ENCODE data around the gene TNFAIP3. TPM values are rescaled to one million over a fixed set of nuclear protein-coding genes. Genes with fewer than 3 reads are reported as not detected.
A peak's percentile ranks its signal among the peaks of the same experiment; 100 is the strongest.
"Not testable (repeated sequence)": the region's sequence is repeated elsewhere in the genome, so short reads cannot be mapped to it uniquely, and the experiment has no call there.

TNFAIP3 gene
- polyA plus RNA-seq, 12 donors: 10.5 to 31.1 (median 19.3) TPM; not detected in 1

GRCh38 chr6:137843211-137843610, 23.8 kb upstream of the TNFAIP3 start:
- no peak for DNase-seq

DNA sequence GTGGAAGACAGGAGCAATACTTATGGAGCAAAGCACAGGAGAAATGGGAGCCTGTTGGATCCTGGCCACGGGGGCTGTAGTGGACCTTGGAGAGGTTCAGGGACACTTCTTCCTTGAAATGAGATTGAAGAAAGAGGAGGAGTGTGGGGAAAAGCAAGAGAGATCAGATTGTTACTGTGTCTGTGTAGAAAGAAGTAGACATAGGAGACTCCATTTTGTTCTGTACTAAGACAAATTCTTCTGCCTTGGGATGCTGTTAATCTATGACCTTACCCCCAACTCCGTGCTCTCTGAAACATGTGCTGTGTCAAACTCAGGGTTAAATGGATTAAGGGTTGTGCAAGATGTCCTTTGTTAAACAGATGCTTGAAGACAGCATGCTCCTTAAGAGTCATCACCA, 22.7 kb upstream of the TNFAIP3 start:
- not testable (repeated sequence) for DNase-seq

DNA sequence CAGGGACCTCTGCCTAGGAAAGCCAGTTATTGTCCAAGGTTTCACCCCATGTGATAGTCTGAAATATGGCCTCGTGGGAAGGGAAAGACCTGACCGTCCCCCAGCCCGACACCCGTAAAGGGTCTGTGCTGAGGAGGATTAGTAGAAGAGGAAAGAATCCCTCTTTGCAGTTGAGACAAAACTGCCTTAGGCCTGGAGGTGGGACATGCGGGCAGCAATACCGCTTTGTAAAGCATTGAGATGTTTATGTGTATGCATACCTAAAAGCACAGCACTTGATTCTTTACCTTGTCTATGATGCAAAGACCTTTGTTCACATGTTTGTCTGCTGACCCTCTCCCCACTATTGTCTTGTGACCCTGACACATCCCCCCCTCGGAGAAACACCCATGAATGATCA, 22.3 kb upstream of the TNFAIP3 start:
- DNase-seq: not testable (repeated sequence)

DNA sequence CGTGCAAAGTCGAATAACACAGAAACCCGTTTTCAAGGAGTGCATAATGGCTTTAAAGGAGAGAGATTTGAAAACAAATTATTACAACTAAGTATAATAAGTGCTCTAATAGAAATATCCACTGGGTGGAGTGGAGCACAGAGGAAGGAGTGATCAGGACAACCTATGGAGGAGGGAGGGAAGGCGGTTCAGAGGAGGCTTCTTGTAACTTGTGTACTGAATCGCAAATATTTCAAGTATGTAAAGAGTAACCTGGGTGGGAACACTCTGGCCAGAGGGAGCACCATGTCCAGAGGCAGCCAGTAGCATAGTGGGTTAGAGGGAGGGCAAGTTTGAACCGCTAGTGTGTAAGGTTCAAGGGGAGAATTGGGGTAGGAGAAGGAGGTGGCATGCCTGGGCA, 21.6 kb upstream of the TNFAIP3 start:
- no peak for DNase-seq

DNA sequence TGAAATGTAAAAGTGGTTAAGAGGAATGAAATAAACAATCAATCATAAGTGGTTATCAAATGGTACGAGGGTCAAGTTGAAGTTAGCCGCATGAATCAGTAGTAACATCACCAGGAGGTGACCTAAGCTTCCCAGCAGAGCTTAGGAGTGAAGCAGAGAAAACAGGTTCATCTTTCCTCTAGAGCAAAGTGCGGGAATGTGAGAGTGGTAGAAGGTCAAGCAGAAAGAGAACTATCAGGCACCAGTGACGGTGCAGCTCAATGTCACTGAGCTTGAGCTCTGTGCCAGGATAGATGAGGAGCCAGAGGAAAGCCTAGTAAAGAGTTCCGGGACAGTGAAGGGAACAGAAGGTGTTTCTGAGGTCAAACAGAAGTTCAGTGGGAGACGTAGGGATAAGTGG, 20.8 kb upstream of the TNFAIP3 start:
- DNase-seq: no peak

GRCh38 chr6:137846772-137847313, 20.2 kb upstream of the TNFAIP3 start:
- no peak for DNase-seq

DNA sequence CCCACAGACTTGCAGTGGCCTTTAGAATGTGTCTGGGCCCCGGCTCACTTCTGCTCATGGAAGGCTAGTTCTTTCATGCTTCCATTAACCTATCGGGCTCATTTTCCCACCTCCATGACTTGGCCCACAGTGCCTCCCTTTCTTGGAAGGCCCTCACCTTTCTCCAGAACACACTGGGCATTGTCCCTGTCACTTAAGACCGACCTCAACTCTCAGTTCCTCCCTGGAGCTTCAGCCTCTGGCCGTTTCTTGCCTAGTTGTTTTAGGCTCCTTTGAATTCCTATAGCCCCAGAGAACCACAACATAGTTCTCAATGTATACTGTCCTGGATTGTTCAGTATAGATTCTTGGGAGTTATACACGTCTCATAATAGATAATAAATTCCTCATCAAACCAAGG, 19.3 kb upstream of the TNFAIP3 start:
- no peak for DNase-seq

DNA sequence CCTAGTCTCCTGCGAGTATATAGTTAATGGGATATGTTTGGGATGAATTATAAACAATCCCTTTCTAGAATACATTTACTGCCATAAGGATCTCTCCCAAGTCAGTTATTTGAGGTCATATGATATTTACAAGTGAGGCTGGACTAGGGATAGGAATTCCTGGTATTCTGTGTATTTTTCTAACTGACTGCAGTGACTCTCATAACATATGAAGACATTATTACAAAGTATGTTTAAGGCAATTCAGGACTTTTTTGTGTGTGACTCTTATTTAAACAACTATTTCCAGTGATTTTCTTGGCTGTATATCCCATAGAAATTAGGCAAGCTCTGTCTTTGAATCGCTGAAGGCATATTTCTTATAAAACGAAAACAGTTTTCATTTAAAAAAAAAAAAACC, 18.4 kb upstream of the TNFAIP3 start:
- DNase-seq: no peak

- DNase-seq: peak; percentile 64
Measured at GRCh38 chr6:137849181-137849980, 17.7 kb upstream of the TNFAIP3 start.

DNA sequence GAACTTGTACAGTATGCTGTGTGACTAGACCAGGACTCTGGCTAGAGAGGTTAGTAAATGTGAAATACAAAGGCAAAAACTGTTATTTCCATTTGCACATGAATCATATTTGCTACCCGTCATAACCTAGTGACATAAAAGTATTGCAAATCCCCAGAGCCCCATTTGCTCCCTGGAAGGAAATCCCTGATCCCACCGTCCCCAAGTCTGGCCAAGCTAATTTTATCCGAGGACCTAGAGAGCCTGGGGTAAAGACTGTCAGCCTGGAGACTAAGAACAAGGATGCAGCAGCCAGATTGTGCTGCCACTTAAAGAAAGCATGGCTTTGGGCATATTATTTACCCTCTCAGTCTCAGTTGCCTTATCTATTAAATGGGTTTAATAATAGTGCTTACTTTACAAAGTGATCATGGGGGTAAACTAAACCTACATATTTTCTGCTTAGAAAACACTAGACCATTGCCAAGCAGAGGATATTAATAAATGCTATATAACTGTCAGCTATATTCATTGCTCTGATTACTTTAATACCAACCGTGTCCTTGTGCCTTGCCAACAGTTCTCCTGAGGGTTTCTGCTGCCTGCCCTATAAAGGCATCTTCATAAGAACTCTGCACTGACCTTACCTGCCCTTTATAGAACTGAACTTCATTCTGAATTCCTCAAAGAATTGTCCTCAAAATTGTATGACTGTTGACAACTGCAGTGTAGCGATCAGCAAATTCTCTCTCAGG, 16.9 kb upstream of the TNFAIP3 start:
- no peak for DNase-seq

- DNase-seq: no peak
Measured at GRCh38 chr6:137850816-137851602, 16.1 kb upstream of the TNFAIP3 start.

DNA sequence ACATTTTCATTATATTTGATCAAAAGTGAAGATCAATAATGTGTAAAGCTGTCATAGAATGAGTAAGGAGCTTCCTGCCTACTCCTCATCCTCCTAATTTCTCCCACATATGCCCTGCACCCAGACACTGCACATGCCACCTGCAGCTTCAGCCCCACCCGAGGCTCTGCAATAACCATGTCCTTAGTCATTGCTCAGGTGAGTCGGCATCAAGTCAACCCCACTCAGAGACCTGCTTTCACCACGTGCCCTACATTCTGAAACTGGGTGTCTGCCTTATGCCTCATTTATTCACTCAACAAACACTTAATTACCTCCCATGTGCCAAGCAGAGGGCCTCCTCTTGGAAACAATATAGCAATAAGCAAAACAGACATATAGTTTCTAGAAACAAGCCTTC, 15.4 kb upstream of the TNFAIP3 start:
- DNase-seq: no peak

DNA sequence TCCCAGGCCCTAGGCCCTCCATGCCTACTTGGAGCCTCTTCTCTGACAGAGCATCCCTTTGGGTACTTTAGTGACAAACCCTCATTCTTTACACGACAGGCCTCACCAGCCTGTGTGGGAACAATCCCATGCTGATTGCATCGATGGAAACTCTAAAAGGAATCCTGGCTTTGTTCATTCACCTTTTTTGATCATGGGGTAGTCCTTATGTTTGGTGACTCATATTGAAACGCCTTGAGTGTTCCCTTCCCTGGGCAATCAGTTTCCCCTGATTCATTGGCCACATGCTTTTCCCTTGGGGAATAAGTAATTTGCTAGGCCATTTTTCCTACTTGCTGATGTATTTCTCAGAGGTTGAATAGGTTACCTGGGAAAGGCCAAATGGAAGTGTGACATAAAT, 14.7 kb upstream of the TNFAIP3 start:
- DNase-seq: no peak

DNA sequence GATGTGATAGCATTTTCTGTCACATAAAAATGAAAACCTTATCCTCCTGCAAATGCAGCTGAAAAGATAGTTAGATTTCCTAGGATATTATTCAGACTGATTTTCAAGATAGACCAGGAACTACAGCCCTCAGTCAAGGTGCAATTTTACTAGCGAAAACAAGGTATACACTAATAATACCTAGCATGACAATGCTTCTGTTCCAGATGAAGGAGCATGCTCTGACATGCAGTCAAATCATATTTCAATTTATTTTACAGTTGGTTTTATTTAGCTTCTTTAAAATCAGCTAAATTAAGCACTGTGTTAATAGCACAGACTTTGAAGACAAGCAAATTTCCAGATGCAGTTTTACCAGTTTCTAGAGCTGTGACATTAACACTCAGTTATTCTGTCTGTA, 14.2 kb upstream of the TNFAIP3 start:
- DNase-seq: no peak

DNA sequence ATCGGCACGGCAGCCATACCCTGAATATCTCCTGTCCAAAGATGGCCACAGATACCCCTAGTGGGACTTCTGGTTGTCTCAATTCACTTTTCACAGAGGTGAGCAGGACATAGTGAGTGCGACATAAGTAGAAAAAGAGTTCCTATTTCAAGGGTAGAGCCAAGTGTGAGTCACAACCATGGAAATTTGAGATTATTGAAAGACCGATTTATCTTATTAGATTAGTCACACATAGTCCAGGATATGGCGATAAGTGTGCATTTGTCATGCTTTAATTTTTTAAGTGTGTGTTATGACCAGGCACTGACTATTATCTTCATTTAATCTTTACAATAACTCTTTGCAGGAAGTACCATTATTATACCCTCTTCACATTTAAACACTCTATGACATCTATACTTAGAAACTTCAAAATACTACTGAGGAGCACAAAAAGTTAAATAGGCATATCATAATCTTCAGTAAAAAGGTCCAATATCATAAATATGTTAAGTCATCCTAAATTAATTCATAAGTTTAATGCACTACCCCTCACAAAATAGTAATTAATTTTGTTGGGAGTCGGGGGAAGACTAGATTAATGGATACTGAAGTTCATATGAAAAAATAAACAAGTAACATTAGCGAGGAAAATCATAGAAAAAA, 13.4 kb upstream of the TNFAIP3 start:
- no peak for DNase-seq

GRCh38 chr6:137856138-137856898, 10.7 kb upstream of the TNFAIP3 start:
- no peak for DNase-seq

DNA sequence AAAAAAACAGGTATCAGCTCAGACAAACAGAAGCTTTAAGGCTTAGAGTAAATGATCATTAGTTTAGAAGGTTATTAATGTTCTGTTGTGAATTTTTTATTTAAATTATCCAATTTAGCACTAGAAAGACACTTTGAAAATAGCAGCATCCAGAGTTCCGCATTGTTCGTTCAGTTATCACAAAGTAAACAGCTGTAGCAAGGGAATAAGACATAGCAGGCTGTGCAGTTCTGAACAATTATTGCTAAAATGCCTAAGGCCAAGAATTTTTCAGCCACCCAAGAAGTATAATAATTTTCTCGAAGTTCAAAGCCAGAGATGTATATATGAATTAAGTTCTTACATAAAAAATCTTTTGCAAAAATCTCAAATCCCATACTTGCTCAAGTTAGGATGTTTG, 8.0 kb upstream of the TNFAIP3 start:
- no peak for DNase-seq

- no peak for DNase-seq
Measured at GRCh38 chr6:137860394-137861005, 6.6 kb upstream of the TNFAIP3 start.

DNA sequence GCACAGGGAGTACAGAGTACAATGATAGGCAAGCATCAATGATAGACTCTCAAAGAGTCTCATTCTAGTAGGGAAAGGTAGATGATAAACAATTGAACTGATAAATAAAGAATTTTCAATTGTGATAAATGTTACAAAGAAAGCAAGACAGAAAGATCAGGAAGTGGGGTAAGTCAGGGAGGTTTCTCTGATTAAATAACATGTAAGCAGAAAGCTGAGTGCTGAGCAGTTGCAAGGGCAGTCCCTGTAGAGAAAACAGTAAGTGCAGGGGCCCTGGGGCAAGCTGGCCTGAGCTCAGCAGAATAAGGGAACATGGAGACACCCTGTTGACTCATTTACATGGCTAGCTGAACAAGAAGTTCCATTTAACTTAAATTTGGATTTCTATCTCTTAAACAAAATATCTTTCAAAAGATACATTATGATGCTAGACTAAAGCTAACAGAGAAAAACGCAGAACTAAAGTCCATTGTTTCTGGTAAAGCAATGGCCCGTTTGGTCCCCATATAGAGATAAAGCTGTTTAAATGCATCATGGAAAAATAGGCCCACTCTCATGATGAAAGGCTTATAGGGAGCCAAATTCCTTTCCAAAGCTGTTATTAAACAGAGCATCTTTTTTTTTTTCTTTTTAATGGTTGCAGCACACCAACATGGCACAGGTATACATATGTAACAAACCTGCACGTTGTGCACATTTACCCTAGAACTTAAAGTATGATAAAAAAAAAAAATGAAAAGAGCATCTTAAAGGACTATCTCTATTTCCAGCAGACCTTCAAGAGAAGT, 5.3 kb upstream of the TNFAIP3 start:
- DNase-seq: no peak
